Adrenal gland (tissue), 12 donors: ENCODE data around the gene ZNF783. TPM values are rescaled to one million over a fixed set of nuclear protein-coding genes. Genes with fewer than 3 reads are reported as not detected.

Experiments used
- DNase-seq, 7 donors: peaks; one replicate each; pipeline ENCODE4 v3.0.0-alpha.2; 2019 to 2020
- H3K27ac ChIP-seq, 5 donors: fragments of 200-600 bp; sonication (generic) in 4 of 5; 1 replicate in 3 of 5; 2 replicates in 2 of 5; pipeline versions ENCODE4 v1.5.1 to v1.8.0; 2016 to 2020; ENCODE audit warnings: mild to moderate bottlenecking in 1 of 5
- H3K27me3 ChIP-seq: fragments of 200-600 bp; 2 replicates; pipeline ENCODE4 v1.8.0; 2021
- H3K36me3 ChIP-seq, 2 donors: fragments of 200-600 bp; replicated peaks in 1 of 2; 1 replicate in 1 of 2; 2 replicates in 1 of 2; pipeline versions ENCODE4 v1.5.1 to v1.8.0; 2018 to 2022
- H3K4me1 ChIP-seq, 2 donors: fragments of 200-600 bp; replicated peaks in 1 of 2; 1 replicate in 1 of 2; 2 replicates in 1 of 2; pipeline versions ENCODE4 v1.5.1 to v1.8.0; 2018 to 2021
- H3K4me3 ChIP-seq, 4 donors: fragments of 200-600 bp; sonication (generic) in 3 of 4; one replicate each; pipeline ENCODE4 v1.5.1; 2016 to 2018
- H3K9me3 ChIP-seq, 3 donors: fragments of 200-600 bp; sonication (generic) in 1 of 3; replicated peaks in 1 of 3; 1 replicate in 2 of 3; 2 replicates in 1 of 3; pipeline versions ENCODE4 v1.5.1 to v1.8.0; 2016 to 2021
- CTCF ChIP-seq, 6 experiments: fragments of 450-650 bp in 4 of 6; fragments of 200-600 bp in 2 of 6; sonication (generic) in 1 of 6; IDR thresholded peaks; 1 replicate in 5 of 6; 2 replicates in 1 of 6; pipeline versions ENCODE4 v1.5.1 to v1.8.0; 2016 to 2021; ENCODE audit warnings: antibody characterized with exemption in 6 of 6, mild to moderate bottlenecking in 2 of 6, moderate library complexity in 1 of 6
- POLR2A ChIP-seq, 2 donors: fragments of 450-650 bp; IDR thresholded peaks; one replicate each; pipeline ENCODE4 v1.6.1; 2017; ENCODE audit warnings: antibody characterized with exemption in 2 of 2, mild to moderate bottlenecking in 2 of 2, moderate library complexity in 1 of 2
- WGBS, 4 donors: extraction: QIAGEN DNeasy Blood & Tissue Kit in 2 of 4; methylation state at CpG; one replicate each; pipeline versions ENCODE4 v1.1.5 to v1.1.7; 2013 to 2017; 5-methylcytosine and 5-hydroxymethylcytosine counted together
- intact Hi-C, 2 donors: fragments of 100-400 bp; cut with DNase I; formaldehyde crosslinking; loops; one replicate each; pipeline versions ENCODE4 v1.14.1 to v1.15.0; 2022 to 2023
- polyA plus RNA-seq, 3 donors: library from polyadenylated mRNA; stranded (reverse); fragments of 200-250 nt in 2 of 3; fragments of 350-450 nt in 1 of 3; fragmentation: Illumina TruSeq in 1 of 3; extraction: RNeasy Lipid Tissue Mini Kit (QIAGEN cat#74804) in 1 of 3; gene quantifications; one replicate each; pipeline ENCODE4 v1.2.3, GENCODE V29; 2013 to 2014
- total RNA-seq, 9 donors: library from RNA; depleted of rRNA in 4 of 9; stranded (reverse); fragments of >200 nt in 4 of 9; fragments of 120-200 nt in 1 of 9; fragmentation: NEBNext Ultra II Directional in 1 of 9; extraction: Animal tissue kit (Norgen Biotek cat#: 25700) in 1 of 9; gene quantifications; one replicate each; pipeline versions ENCODE4 v1.1.0 to v1.2.4, GENCODE V29; 2013 to 2023
- donor health status: healthy with polysubstance abuse.
- donor health status: Bipolar disorder and iron deficiency.
- donor health status: DM: yes; HTN: yes; CAD: no.
- donor health status: DM: no; HTN: no; CAD: no.
- donor health status: DM: no; HTN: no; CAD: no.
- donor health status: DM: yes; HTN: yes; CAD: no.

ZNF783 gene
- total and polyA plus RNA-seq, 12 donors, result 3.2 to 23.6 (median 8.5) TPM

- TF ChIP-seq CTCF (IDR thresholded peaks at IDR 0.05) (no peak), POLR2A (IDR thresholded peaks at IDR 0.05) (no peak)
- intact Hi-C loops, result no loop called here
- 76 to 87% (median 82%) methylated on average over 4 of the region's 4 CpGs for WGBS, 4 donors
Measured at GRCh38 chr7:149310990-149311573, 49.1 kb downstream of the ZNF783 start.

GRCh38 chr7:149313981-149314380 lies 52.0 kb downstream of the ZNF783 start:
- no peaks in the 10 kb centered on the region for H3K36me3 ChIP-seq
- no peaks in the 10 kb centered on the region for H3K27me3 ChIP-seq
- H3K9me3 ChIP-seq, result no peaks in the 10 kb centered on the region
- 76 to 86% (median 80%) methylated on average over 2 of the region's 2 CpGs for WGBS, 4 donors
- intact Hi-C loops, result no loop called here
- H3K4me1 ChIP-seq, result no peaks in the 10 kb centered on the region
- no peak for DNase-seq
- no peak overlapping the region for H3K27ac ChIP-seq
- TF ChIP-seq CTCF (IDR thresholded peaks at IDR 0.05) (no peak), POLR2A (IDR thresholded peaks at IDR 0.05) (no peak)
- H3K4me3 ChIP-seq, result no peak overlapping the region

More at GRCh38 chr7:149310990-149311573, 49.1 kb downstream of the ZNF783 start:
- Histone ChIP-seq H3K27me3 (no peaks in the 10 kb centered on the region), H3K4me3 (no peak overlapping the region), H3K36me3 (no peaks in the 10 kb centered on the region), H3K4me1 (no peaks in the 10 kb centered on the region), H3K27ac (no peak overlapping the region), H3K9me3 (no peaks in the 10 kb centered on the region)
- no peak for DNase-seq

GRCh38 chr7:149316606-149317005 lies 54.6 kb downstream of the ZNF783 start:
- no peaks in the 10 kb centered on the region for H3K36me3 ChIP-seq
- H3K9me3 ChIP-seq, result no peaks in the 10 kb centered on the region
- H3K4me3 ChIP-seq, result no peak overlapping the region
- H3K27me3 ChIP-seq, result no peaks in the 10 kb centered on the region
- TF ChIP-seq POLR2A (IDR thresholded peaks at IDR 0.05) (no peak), CTCF (IDR thresholded peaks at IDR 0.05) (no peak)
- intact Hi-C loops, result no loop called here
- DNase-seq, result no peak
- H3K4me1 ChIP-seq, result no peaks in the 10 kb centered on the region
- no peak overlapping the region for H3K27ac ChIP-seq

- intact Hi-C loops, result no loop called here
- Histone ChIP-seq H3K36me3 (no peaks in the 10 kb centered on the region), H3K27ac (no peak overlapping the region), H3K4me1 (no peaks in the 10 kb centered on the region), H3K27me3 (no peaks in the 10 kb centered on the region), H3K9me3 (no peaks in the 10 kb centered on the region), H3K4me3 (no peak overlapping the region)
- DNase-seq, result no peak
- no peak for TF ChIP-seq CTCF (IDR thresholded peaks at IDR 0.05)
- TF ChIP-seq POLR2A (IDR thresholded peaks at IDR 0.05), result no peak
- 86 to 93% (median 91%) methylated on average over 1 of the region's 1 CpG for WGBS, 4 donors
Measured at GRCh38 chr7:149317496-149317895, 55.5 kb downstream of the ZNF783 start.
